HEK293T (cell line): ENCODE measurements around the gene EXOC6.

Experiments
- CTCF ChIA-PET: fragments of 350-600 bp; formaldehyde crosslinking; extraction: SDS; loops from one replicate; lab custom pipeline; 2021; ENCODE audit warnings: antibody characterized with exemption, inconsistent platforms; lab: Yijun Ruan, JAX
- POLR2A ChIA-PET: fragments of 350-600 bp; formaldehyde crosslinking; extraction: SDS; loops from one replicate; lab custom pipeline; 2020; ENCODE audit warnings: antibody characterized with exemption, inconsistent platforms; lab: Yijun Ruan, JAX
- DNase-seq: peaks from one replicate; pipeline ENCODE4 v3.0.0; 2012; ENCODE audit warnings: mixed read lengths; ENCODE audit errors: extremely low spot score
- ARNT ChIP-seq: fragments of 450-650 bp; IDR thresholded peaks from 2 replicates; pipeline ENCODE4 v1.6.1; 2017; ENCODE audit warnings: mild to moderate bottlenecking
- BHLHE40 ChIP-seq: fragments of 450-650 bp; IDR thresholded peaks from 2 replicates; pipeline ENCODE4 v1.6.1; 2016; ENCODE audit warnings: mild to moderate bottlenecking, moderate library complexity, borderline replicate concordance
- CTBP1 ChIP-seq: fragments of 450-650 bp; IDR thresholded peaks from 2 replicates; pipeline ENCODE4 v1.6.1; 2016; ENCODE audit warnings: borderline replicate concordance
- ELF4 ChIP-seq: fragments of 450-650 bp; IDR thresholded peaks from 2 replicates; pipeline ENCODE4 v1.6.1; 2017; ENCODE audit warnings: antibody characterized with exemption
- FOXA1 ChIP-seq: fragments of 450-650 bp; IDR thresholded peaks from 2 replicates; pipeline ENCODE4 v1.6.1; 2016; ENCODE audit warnings: mild to moderate bottlenecking
- FOXK2 ChIP-seq: fragments of 450-650 bp; IDR thresholded peaks from 2 replicates; pipeline ENCODE4 v1.6.1; 2016; ENCODE audit warnings: mild to moderate bottlenecking
- FOXM1 ChIP-seq: fragments of 450-650 bp; IDR thresholded peaks from 2 replicates; pipeline ENCODE4 v1.6.1; 2017; ENCODE audit warnings: mild to moderate bottlenecking, borderline replicate concordance
- HDGF ChIP-seq: fragments of 450-650 bp; IDR thresholded peaks from 2 replicates; pipeline ENCODE4 v1.6.1; 2017; ENCODE audit warnings: antibody characterized with exemption, borderline replicate concordance
- L3MBTL2 ChIP-seq: fragments of 450-650 bp; conservative IDR thresholded peaks from 2 replicates; pipeline ENCODE4 v1.6.1; 2016; ENCODE audit warnings: mild to moderate bottlenecking
- LEF1 ChIP-seq: fragments of 450-650 bp; IDR thresholded peaks from 2 replicates; pipeline ENCODE4 v1.6.1; 2017; ENCODE audit warnings: mild to moderate bottlenecking, borderline replicate concordance
- NFRKB ChIP-seq: fragments of 450-650 bp; IDR thresholded peaks from 2 replicates; pipeline ENCODE4 v1.6.1; 2016; ENCODE audit warnings: mild to moderate bottlenecking, moderate library complexity
- PKNOX1 ChIP-seq: fragments of 450-650 bp; IDR thresholded peaks from 2 replicates; pipeline ENCODE4 v1.6.1; 2016
- SP1 ChIP-seq: fragments of 450-650 bp; IDR thresholded peaks from 2 replicates; pipeline ENCODE4 v1.6.1; 2017
- SUZ12 ChIP-seq: fragments of 450-650 bp; IDR thresholded peaks from 2 replicates; pipeline ENCODE4 v1.6.1; 2016; ENCODE audit warnings: mild to moderate bottlenecking
- TARDBP ChIP-seq: fragments of 450-650 bp; IDR thresholded peaks from 2 replicates; pipeline ENCODE4 v1.6.1; 2016
- ZNF384 ChIP-seq: fragments of 450-650 bp; IDR thresholded peaks from 2 replicates; pipeline ENCODE4 v1.6.1; 2016

Gene EXOC6

GRCh38 chr10:92811986-92812385, 36.3 kb upstream of the EXOC6 start:
- DNase-seq, result no peak
- no peak for TF ChIP-seq FOXM1
- no peak for TF ChIP-seq NFRKB
- no peak for TF ChIP-seq LEF1
- no peak for TF ChIP-seq SP1
- POLR2A ChIA-PET, result no interaction called here
- CTCF ChIA-PET, result no interaction called here

GRCh38 chr10:92813979-92814378, 34.3 kb upstream of the EXOC6 start:
- POLR2A ChIA-PET, result no interaction called here

GRCh38 chr10:92814790-92815189, 33.5 kb upstream of the EXOC6 start:
- no peak for DNase-seq
- no peak for TF ChIP-seq ARNT
- TF ChIP-seq ELF4, result no peak
- TF ChIP-seq CTBP1, result no peak
- TF ChIP-seq HDGF, result no peak
- no peak for TF ChIP-seq FOXM1
- no peak for TF ChIP-seq LEF1
- TF ChIP-seq SP1, result no peak
- no peak for TF ChIP-seq TARDBP
- no peak for TF ChIP-seq L3MBTL2
- no peak for TF ChIP-seq SUZ12
- TF ChIP-seq NFRKB, result no peak
- no peak for TF ChIP-seq FOXA1
- no peak for TF ChIP-seq BHLHE40
- TF ChIP-seq PKNOX1, result no peak
- CTCF ChIA-PET, result no interaction called here
- POLR2A ChIA-PET, result no interaction called here

More at GRCh38 chr10:92813979-92814378, 34.3 kb upstream of the EXOC6 start:
- DNase-seq, result no peak
- CTCF ChIA-PET, result interaction anchor here (0.6 kb wide), 2 partner anchors 11 to 58 kb away, joined by 3 read pairs; no protein-coding TSS in a partner anchor
- TF ChIP-seq FOXA1, result no peak
- TF ChIP-seq NFRKB, result no peak
- TF ChIP-seq LEF1, result no peak

- TF ChIP-seq PKNOX1 (no peak), L3MBTL2 (no peak), FOXA1 (no peak), ZNF384 (no peak), SP1 (no peak), HDGF (no peak), NFRKB (no peak), BHLHE40 (no peak), TARDBP (no peak)
- POLR2A ChIA-PET, result no interaction called here
- CTCF ChIA-PET, result no interaction called here
- DNase-seq, result no peak
Measured at GRCh38 chr10:92816091-92816531, 32.2 kb upstream of the EXOC6 start.

GRCh38 chr10:92822060-92822634, 26.2 kb upstream of the EXOC6 start:
- CTCF ChIA-PET, result interaction anchor here (1.2 to 1.7 kb wide), 3 partner anchors 17 to 25 kb away, joined by 3 to 9 read pairs (median 5); no protein-coding TSS in a partner anchor
- POLR2A ChIA-PET, result no interaction called here
- no peak for DNase-seq
- TF ChIP-seq ZNF384 (no peak), HDGF (no peak), FOXM1 (no peak), L3MBTL2 (no peak), FOXA1 (no peak), FOXK2 (no peak), CTBP1 (no peak), SUZ12 (no peak), NFRKB (no peak), PKNOX1 (no peak)

- POLR2A ChIA-PET, result interaction anchor here (1.1 kb wide), 1 partner anchor 25 kb away, joined by 3 read pairs; the partner anchor contains the start of gene EXOC6
- DNase-seq, result peak; percentile 39
- TF ChIP-seq FOXM1 (no peak), PKNOX1 (peak; percentile 32), FOXK2 (no peak), L3MBTL2 (no peak), NFRKB (no peak), HDGF (no peak)
- CTCF ChIA-PET, result interaction anchor here (1.2 to 1.7 kb wide), 3 partner anchors 16 to 24 kb away, joined by 3 to 9 read pairs (median 5); no protein-coding TSS in a partner anchor
Measured at GRCh38 chr10:92822964-92823363, 25.4 kb upstream of the EXOC6 start.
